GM06990 (cell line): Measurements from ENCODE around the gene HBA2.
"Not testable (repeated sequence)": the region's sequence is repeated elsewhere in the genome, so short reads cannot be mapped to it uniquely, and the experiment has no call there.

Source experiments
- DNase-seq: peaks from one replicate; pipeline ENCODE4 v3.0.0-alpha.2; 2011; ENCODE audit not compliant: insufficient read length; ENCODE audit errors: extremely low read depth
- H3K27me3 ChIP-seq: replicated peaks from 2 replicates; pipeline ENCODE4 v1.6.0; 2011; ENCODE audit warnings: low read length; ENCODE audit not compliant: control insufficient read depth, insufficient read depth
- H3K36me3 ChIP-seq: 2 replicates; pipeline ENCODE4 v1.5.1; 2011; ENCODE audit warnings: low read length; ENCODE audit not compliant: control insufficient read depth, insufficient read depth
- H3K4me3 ChIP-seq: replicated peaks from 2 replicates; pipeline ENCODE4 v1.5.1; 2011; ENCODE audit warnings: low read depth, mild to moderate bottlenecking, control low read depth, low read length
- TF ChIP-seq, protein P1 (sequence below): IDR thresholded peaks from 2 replicates; pipeline ENCODE4 v1.5.1; 2011; ENCODE audit warnings: low read length, control low read depth, mild to moderate bottlenecking, inconsistent platforms; ENCODE audit not compliant: insufficient read depth, poor library complexity, severe bottlenecking

Gene HBA2

DNA sequence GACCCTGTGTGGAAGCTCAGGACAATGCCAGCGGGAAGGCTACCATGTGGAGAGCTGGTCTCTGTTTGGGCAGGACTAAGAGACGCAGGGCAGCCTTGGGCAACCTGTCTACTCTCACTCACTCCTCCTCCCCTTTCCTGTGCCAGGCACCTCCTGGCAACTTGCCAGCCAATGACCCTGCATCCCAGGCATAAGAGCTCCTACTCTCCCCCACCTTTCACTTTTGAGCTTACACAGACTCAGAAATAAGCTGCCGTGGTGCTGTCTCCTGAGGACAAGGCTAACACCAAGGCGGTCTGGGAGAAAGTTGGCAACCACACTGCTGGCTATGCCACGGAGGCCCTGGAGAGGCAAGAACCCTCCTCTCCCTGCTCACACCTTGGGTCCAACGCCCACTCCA is 4.3 kb upstream of the HBA2 start:
- no peak overlapping the region for H3K4me3 ChIP-seq
- H3K36me3 ChIP-seq = no peaks in the 10 kb centered on the region
- H3K27me3 ChIP-seq = peaks cover 2% of the 10 kb centered on the region; the same call in 1 of the 2 replicates
- DNase-seq = no peak
- TF ChIP-seq, protein P1, sequence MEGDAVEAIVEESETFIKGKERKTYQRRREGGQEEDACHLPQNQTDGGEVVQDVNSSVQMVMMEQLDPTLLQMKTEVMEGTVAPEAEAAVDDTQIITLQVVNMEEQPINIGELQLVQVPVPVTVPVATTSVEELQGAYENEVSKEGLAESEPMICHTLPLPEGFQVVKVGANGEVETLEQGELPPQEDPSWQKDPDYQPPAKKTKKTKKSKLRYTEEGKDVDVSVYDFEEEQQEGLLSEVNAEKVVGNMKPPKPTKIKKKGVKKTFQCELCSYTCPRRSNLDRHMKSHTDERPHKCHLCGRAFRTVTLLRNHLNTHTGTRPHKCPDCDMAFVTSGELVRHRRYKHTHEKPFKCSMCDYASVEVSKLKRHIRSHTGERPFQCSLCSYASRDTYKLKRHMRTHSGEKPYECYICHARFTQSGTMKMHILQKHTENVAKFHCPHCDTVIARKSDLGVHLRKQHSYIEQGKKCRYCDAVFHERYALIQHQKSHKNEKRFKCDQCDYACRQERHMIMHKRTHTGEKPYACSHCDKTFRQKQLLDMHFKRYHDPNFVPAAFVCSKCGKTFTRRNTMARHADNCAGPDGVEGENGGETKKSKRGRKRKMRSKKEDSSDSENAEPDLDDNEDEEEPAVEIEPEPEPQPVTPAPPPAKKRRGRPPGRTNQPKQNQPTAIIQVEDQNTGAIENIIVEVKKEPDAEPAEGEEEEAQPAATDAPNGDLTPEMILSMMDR = no peak

DNA sequence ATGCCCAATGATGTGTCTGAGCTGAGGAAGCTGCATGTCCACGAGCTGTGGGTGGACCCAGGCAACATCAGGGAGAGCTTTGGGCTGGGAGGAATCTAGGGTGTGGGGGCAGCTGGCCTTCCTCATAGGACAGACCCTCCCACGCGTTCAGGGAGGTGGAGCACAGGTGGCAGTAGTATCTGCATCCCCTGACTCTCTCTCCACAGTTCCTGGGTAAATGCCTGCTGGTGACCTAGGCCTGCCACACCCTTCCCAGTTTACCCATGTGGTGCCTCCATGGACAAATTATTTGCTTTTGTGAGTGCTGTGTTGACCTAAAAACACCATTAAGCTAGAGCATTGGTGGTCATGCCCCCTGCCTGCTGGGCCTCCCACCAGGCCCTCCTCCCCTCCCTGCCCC is 3.7 kb upstream of the HBA2 start:
- DNase-seq = no peak
- TF ChIP-seq, protein P1 = no peak
- Histone ChIP-seq H3K36me3 (no peaks in the 10 kb centered on the region), H3K27me3 (peaks cover 2% of the 10 kb centered on the region; the same call in 1 of the 2 replicates), H3K4me3 (no peak overlapping the region)

DNA sequence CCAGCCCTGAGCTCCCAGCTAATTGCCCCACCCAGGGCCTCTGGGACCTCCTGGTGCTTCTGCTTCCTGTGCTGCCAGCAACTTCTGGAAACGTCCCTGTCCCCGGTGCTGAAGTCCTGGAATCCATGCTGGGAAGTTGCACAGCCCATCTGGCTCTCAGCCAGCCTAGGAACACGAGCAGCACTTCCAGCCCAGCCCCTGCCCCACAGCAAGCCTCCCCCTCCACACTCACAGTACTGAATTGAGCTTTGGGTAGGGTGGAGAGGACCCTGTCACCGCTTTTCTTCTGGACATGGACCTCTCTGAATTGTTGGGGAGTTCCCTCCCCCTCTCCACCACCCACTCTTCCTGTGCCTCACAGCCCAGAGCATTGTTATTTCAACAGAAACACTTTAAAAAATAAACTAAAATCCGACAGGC is 2.6 kb upstream of the HBA2 start:
- not testable (repeated sequence) for DNase-seq, H3K36me3 ChIP-seq, H3K27me3 ChIP-seq, H3K4me3 ChIP-seq

DNA sequence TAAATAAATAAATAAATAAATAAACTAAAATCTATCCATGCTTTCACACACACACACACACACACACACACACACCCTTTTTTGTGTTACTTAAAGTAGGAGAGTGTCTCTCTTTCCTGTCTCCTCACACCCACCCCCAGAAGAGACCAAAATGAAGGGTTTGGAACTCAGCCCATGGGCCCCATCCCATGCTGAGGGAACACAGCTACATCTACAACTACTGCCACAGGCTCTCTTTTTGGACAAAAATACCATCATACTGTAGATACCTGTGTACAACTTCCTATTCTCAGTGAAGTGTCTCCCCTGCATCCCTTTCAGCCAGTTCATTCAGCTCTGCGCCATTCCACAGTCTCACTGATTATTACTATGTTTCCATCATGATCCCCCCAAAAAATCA is 1.9 kb upstream of the HBA2 start:
- Histone ChIP-seq H3K4me3 (no peak overlapping the region), H3K27me3 (peaks cover 2% of the 10 kb centered on the region; the same call in 1 of the 2 replicates), H3K36me3 (no peaks in the 10 kb centered on the region)
- TF ChIP-seq, protein P1 = no peak
- no peak for DNase-seq

DNA sequence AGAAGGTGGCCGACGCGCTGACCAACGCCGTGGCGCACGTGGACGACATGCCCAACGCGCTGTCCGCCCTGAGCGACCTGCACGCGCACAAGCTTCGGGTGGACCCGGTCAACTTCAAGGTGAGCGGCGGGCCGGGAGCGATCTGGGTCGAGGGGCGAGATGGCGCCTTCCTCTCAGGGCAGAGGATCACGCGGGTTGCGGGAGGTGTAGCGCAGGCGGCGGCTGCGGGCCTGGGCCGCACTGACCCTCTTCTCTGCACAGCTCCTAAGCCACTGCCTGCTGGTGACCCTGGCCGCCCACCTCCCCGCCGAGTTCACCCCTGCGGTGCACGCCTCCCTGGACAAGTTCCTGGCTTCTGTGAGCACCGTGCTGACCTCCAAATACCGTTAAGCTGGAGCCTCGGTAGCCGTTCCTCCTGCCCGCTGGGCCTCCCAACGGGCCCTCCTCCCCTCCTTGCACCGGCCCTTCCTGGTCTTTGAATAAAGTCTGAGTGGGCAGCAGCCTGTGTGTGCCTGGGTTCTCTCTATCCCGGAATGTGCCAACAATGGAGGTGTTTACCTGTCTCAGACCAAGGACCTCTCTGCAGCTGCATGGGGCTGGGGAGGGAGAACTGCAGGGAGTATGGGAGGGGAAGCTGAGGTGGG is 657 bp downstream of the HBA2 start:
- not testable (repeated sequence) for H3K4me3 ChIP-seq, H3K27me3 ChIP-seq, H3K36me3 ChIP-seq, DNase-seq

DNA sequence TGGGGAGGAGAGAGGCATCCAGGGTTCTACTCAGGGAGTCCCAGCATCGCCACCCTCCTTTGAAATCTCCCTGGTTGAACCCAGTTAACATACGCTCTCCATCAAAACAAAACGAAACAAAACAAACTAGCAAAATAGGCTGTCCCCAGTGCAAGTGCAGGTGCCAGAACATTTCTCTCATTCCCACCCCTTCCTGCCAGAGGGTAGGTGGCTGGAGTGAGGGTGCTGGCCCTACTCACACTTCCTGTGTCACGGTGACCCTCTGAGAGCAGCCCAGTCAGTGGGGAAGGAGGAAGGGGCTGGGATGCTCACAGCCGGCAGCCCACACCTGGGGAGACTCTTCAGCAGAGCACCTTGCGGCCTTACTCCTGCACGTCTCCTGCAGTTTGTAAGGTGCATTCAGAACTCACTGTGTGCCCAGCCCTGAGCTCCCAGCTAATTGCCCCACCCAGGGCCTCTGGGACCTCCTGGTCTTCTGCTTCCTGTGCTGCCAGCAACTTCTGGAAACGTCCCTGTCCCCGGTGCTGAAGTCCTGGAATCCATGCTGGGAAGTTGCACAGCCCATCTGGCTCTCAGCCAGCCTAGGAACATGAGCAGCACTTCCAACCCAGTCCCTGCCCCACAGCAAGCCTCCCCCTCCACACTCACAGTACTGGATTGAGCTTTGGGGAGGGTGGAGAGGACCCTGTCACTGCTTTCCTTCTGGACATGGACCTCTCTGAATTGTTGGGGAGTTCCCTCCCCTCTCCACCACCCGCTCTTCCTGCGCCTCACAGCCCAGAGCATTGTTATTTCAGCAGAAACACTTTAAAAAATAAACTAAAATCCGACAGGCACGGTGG is 1.5 kb downstream of the HBA2 start:
- H3K4me3 ChIP-seq, H3K36me3 ChIP-seq, H3K27me3 ChIP-seq, DNase-seq: not testable (repeated sequence)
